ENCODE results near the gene STRA6.

GRCh38 chr15:74171965-74172541 lies 30.5 kb downstream of the STRA6 start:
- no peak for TF ChIP-seq POLR2A (IDR thresholded peaks at IDR 0.05; ENCODE audit: low read length)
- TF ChIP-seq CTCF (IDR thresholded peaks at IDR 0.05), result no peak
- no peak for TF ChIP-seq SREBF2 (IDR thresholded peaks at IDR 0.05)
- TF ChIP-seq HMGXB4 (CRISPR knock-in tag; IDR thresholded peaks at IDR 0.05; ENCODE audit: borderline replicate concordance), result no peak
- TF ChIP-seq REST (IDR thresholded peaks at IDR 0.05), result no peak
- no peak for TF ChIP-seq CEBPB (IDR thresholded peaks at IDR 0.05)
- no peak for TF ChIP-seq ELK1 (IDR thresholded peaks at IDR 0.05; ENCODE audit: low read depth, low read length)
- no peak for TF ChIP-seq PBX3 (IDR thresholded peaks at IDR 0.05)
- no peak for TF ChIP-seq MAX (IDR thresholded peaks at IDR 0.05)
- TF ChIP-seq RAD21 (conservative IDR thresholded peaks at IDR 0.05 in 1 of 2, IDR thresholded peaks at IDR 0.05 in 1 of 2), result no peak
- no peak for TF ChIP-seq JUN (IDR thresholded peaks at IDR 0.05)
- TF ChIP-seq HDAC2 (IDR thresholded peaks at IDR 0.05), result no peak
- no peak for TF ChIP-seq ZC3H11A (IDR thresholded peaks at IDR 0.05)
